ENCODE results near the gene TNFRSF6B.

The TNFRSF6B gene

GRCh38 chr20:63743210-63743970 lies 46.9 kb downstream of the TNFRSF6B start:
- no peaks in the 10 kb centered on the region for H3K9me3 ChIP-seq (ENCODE audit: control insufficient read depth, insufficient read depth, low read length)
- H3K9ac ChIP-seq (ENCODE audit: low read depth, low read length): no peak overlapping the region
- H3K36me3 ChIP-seq (ENCODE audit: insufficient read depth, low read length): no peaks in the 10 kb centered on the region
- peaks cover 2% of the 10 kb centered on the region; the same call in 1 of the 2 replicates for H3K4me1 ChIP-seq (ENCODE audit: insufficient read depth, low read length)

- Histone ChIP-seq H3K4me1 (ENCODE audit: insufficient read depth, low read length) (no peaks in the 10 kb centered on the region; the same call in 1 of the 2 replicates), H3K9ac (ENCODE audit: low read depth, low read length) (no peak overlapping the region), H3K36me3 (ENCODE audit: insufficient read depth, low read length) (no peaks in the 10 kb centered on the region), H3K9me3 (ENCODE audit: control insufficient read depth, insufficient read depth, low read length) (no peaks in the 10 kb centered on the region)
Observed at GRCh38 chr20:63744158-63744557, 47.7 kb downstream of the TNFRSF6B start.

GRCh38 chr20:63744574-63745423 lies 48.3 kb downstream of the TNFRSF6B start:
- H3K9me3 ChIP-seq (ENCODE audit: control insufficient read depth, insufficient read depth, low read length): no peaks in the 10 kb centered on the region
- H3K36me3 ChIP-seq (ENCODE audit: insufficient read depth, low read length): no peaks in the 10 kb centered on the region; the same call in 1 of the 2 replicates
- H3K4me1 ChIP-seq (ENCODE audit: insufficient read depth, low read length): no peaks in the 10 kb centered on the region; the same call in 1 of the 2 replicates
- no peak overlapping the region for H3K9ac ChIP-seq (ENCODE audit: low read depth, low read length)

GRCh38 chr20:63745424-63745805 lies 49.0 kb downstream of the TNFRSF6B start:
- Histone ChIP-seq H3K4me1 (ENCODE audit: insufficient read depth, low read length) (no peaks in the 10 kb centered on the region; the same call in 1 of the 2 replicates), H3K36me3 (ENCODE audit: insufficient read depth, low read length) (no peaks in the 10 kb centered on the region; the same call in 1 of the 2 replicates), H3K9me3 (ENCODE audit: control insufficient read depth, insufficient read depth, low read length) (no peaks in the 10 kb centered on the region), H3K9ac (ENCODE audit: low read depth, low read length) (no peak overlapping the region)

- Histone ChIP-seq H3K9ac (ENCODE audit: low read depth, low read length) (no peak overlapping the region), H3K4me1 (ENCODE audit: insufficient read depth, low read length) (peaks cover 1% of the 10 kb centered on the region; the same call in 1 of the 2 replicates), H3K36me3 (ENCODE audit: insufficient read depth, low read length) (no peaks in the 10 kb centered on the region; the same call in 1 of the 2 replicates), H3K9me3 (ENCODE audit: control insufficient read depth, insufficient read depth, low read length) (no peaks in the 10 kb centered on the region)
Observed at GRCh38 chr20:63745961-63746731, 49.7 kb downstream of the TNFRSF6B start.

- Histone ChIP-seq H3K36me3 (ENCODE audit: insufficient read depth, low read length) (no peaks in the 10 kb centered on the region; the same call in 1 of the 2 replicates), H3K9me3 (ENCODE audit: control insufficient read depth, insufficient read depth, low read length) (no peaks in the 10 kb centered on the region), H3K9ac (ENCODE audit: low read depth, low read length) (no peak overlapping the region), H3K4me1 (ENCODE audit: insufficient read depth, low read length) (peaks cover 3% of the 10 kb centered on the region; the same call in 1 of the 2 replicates)
Observed at GRCh38 chr20:63746751-63747315, 50.4 kb downstream of the TNFRSF6B start.

- Histone ChIP-seq H3K36me3 (ENCODE audit: insufficient read depth, low read length) (no peaks in the 10 kb centered on the region; the same call in 1 of the 2 replicates), H3K9ac (ENCODE audit: low read depth, low read length) (no peak overlapping the region), H3K9me3 (ENCODE audit: control insufficient read depth, insufficient read depth, low read length) (no peaks in the 10 kb centered on the region), H3K4me1 (ENCODE audit: insufficient read depth, low read length) (peaks cover 3% of the 10 kb centered on the region; the same call in 1 of the 2 replicates)
Observed at GRCh38 chr20:63747622-63748069, 51.2 kb downstream of the TNFRSF6B start.
